Lung (tissue), 12 donors: ENCODE measurements around the gene CCNT2. TPM values are rescaled to one million over a fixed set of nuclear protein-coding genes. Genes with fewer than 3 reads are reported as not detected.
A peak's percentile ranks its signal among the peaks of the same experiment; 100 is the strongest.

Source experiments
- ATAC-seq: fragments of 200-7000 bp; cut with Tn5 transposase; one replicate; pipeline ENCODE4 v1.9.1; 2020; ENCODE audit warnings: moderate number of reproducible peaks; ENCODE audit not compliant: insufficient read depth, low FRiP score
- DNase-seq, 3 donors: peaks; one replicate each; pipeline ENCODE4 v3.0.0-alpha.2; 2013 to 2017
- H3K27ac ChIP-seq, 2 donors: one replicate each; pipeline ENCODE4 v1.5.1; 2013; ENCODE audit warnings: mild to moderate bottlenecking in 2 of 2, moderate library complexity in 2 of 2, control low read depth in 1 of 2, inconsistent platforms in 1 of 2, low read depth in 1 of 2, low read length in 1 of 2
- H3K27me3 ChIP-seq, 3 donors: one replicate each; pipeline ENCODE4 v1.5.1; 2013; ENCODE audit warnings: low read length in 2 of 3; ENCODE audit not compliant: control insufficient read depth in 3 of 3, insufficient read depth in 3 of 3
- H3K36me3 ChIP-seq, 4 donors: one replicate each; pipeline ENCODE4 v1.5.1; 2013; ENCODE audit warnings: low read length in 4 of 4, mild to moderate bottlenecking in 1 of 4, moderate library complexity in 1 of 4; ENCODE audit not compliant: control insufficient read depth in 4 of 4, insufficient read depth in 4 of 4
- H3K4me1 ChIP-seq, 5 donors: one replicate each; pipeline ENCODE4 v1.5.1; 2013; ENCODE audit warnings: low read length in 5 of 5, mild to moderate bottlenecking in 2 of 5, moderate library complexity in 1 of 5; ENCODE audit not compliant: control insufficient read depth in 5 of 5, insufficient read depth in 5 of 5
- H3K4me3 ChIP-seq: one replicate; pipeline ENCODE4 v1.5.1; 2013; ENCODE audit warnings: mild to moderate bottlenecking, control low read depth, moderate library complexity
- H3K9ac ChIP-seq, 2 donors: one replicate each; pipeline ENCODE4 v1.5.1; 2013; ENCODE audit warnings: low read length in 2 of 2, control low read depth in 1 of 2; ENCODE audit not compliant: insufficient read depth in 1 of 2
- H3K9me3 ChIP-seq, 4 donors: one replicate each; pipeline ENCODE4 v1.5.1; 2013; ENCODE audit warnings: low read length in 3 of 4, mild to moderate bottlenecking in 1 of 4, moderate library complexity in 1 of 4; ENCODE audit not compliant: control insufficient read depth in 4 of 4, insufficient read depth in 3 of 4
- CTCF ChIP-seq: IDR thresholded peaks from 2 replicates; pipeline ENCODE4 v1.5.1; 2012; ENCODE audit warnings: mild to moderate bottlenecking; ENCODE audit errors: control extremely low read depth, extremely low read depth
- WGBS, 2 donors: extraction: QIAGEN DNeasy Blood & Tissue Kit; methylation state at CpG; one replicate each; pipeline ENCODE4 v1.1.7; 2013; 5-methylcytosine and 5-hydroxymethylcytosine counted together
- polyA plus RNA-seq, 2 donors: library from polyadenylated mRNA; stranded (reverse); fragments of 200-250 nt; gene quantifications; one replicate each; pipeline ENCODE4 v1.2.1, GENCODE V29; 2013
- total RNA-seq, 2 donors: library from RNA; depleted of rRNA in 1 of 2; stranded (reverse); fragments of >200 nt in 1 of 2; gene quantifications; one replicate each; pipeline ENCODE4 v1.2.1, GENCODE V29; 2014 to 2021
- donor health status: control.
- donor health status: control.
- donor health status: Bipolar disorder and iron deficiency.
- donor health status: healthy.
- donor health status: DM: yes; HTN: yes; CAD: no.

The CCNT2 gene
- total and polyA plus RNA-seq, 4 donors, result 10.9 to 83.9 (median 24.8) TPM

GRCh38 chr2:135004005-135004746 is 85.6 kb downstream of the CCNT2 start:
- ATAC-seq (peak; percentile 90), DNase-seq (peak; percentile 78 to 81 (median 78))
- Histone ChIP-seq H3K9ac (peak overlapping the region in 1 of 2 donors; percentile 28), H3K9me3 (no peaks in the 10 kb centered on the region), H3K27me3 (peaks cover 0 to 13% (median 0%) of the 10 kb centered on the region in 3 donors), H3K27ac (no peak overlapping the region), H3K4me3 (no peak overlapping the region), H3K4me1 (peaks cover 0 to 19% (median 0%) of the 10 kb centered on the region in 5 donors), H3K36me3 (no peaks in the 10 kb centered on the region)
- peak; percentile 82 for TF ChIP-seq CTCF
- WGBS, 2 donors, result 7 to 10% methylated on average over 17 of the region's 17 CpGs

DNA sequence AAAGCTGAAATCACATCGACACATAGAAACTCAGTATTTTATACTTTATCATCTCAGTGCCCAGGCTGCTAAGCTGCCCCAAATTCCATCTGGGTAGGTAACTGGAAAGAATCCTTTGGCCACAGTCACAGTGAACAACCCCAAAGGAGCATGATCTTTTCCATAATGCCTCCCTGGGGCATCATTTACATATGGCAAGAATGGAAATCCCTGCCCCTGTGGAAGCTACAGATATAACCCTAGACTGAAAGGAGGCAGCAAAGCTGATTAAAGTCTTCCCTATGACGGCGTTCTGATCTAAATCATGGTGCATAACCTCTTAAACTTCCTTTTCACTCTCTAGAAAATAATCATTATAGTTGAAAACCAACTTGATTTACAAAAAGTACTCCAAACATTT is 87.1 kb downstream of the CCNT2 start:
- no peak for TF ChIP-seq CTCF
- no peak for ATAC-seq
- WGBS, 2 donors, result 61 to 69% methylated on average over 3 of the region's 3 CpGs

More for the DNA sequence above, 87.1 kb downstream of the CCNT2 start:
- H3K9me3 ChIP-seq, result no peaks in the 10 kb centered on the region
- no peak overlapping the region for H3K27ac ChIP-seq
- H3K9ac ChIP-seq, result no peak overlapping the region
- no peak for DNase-seq
- no peaks in the 10 kb centered on the region for H3K36me3 ChIP-seq
- peaks cover 0 to 8% (median 0%) of the 10 kb centered on the region in 5 donors for H3K4me1 ChIP-seq
- no peak overlapping the region for H3K4me3 ChIP-seq
- peaks cover 0 to 13% (median 0%) of the 10 kb centered on the region in 3 donors for H3K27me3 ChIP-seq

Other genes with a start within 250 kb of the CCNT2 start
- 10 to 100 TPM in 1 of 2 donors, 1 to 10 TPM in 1; 5.8 to 34.6 TPM for gene TMEM163, start 199.8 kb upstream of the CCNT2 start, total RNA-seq
- gene TMEM163, start 199.8 kb upstream of the CCNT2 start, polyA plus RNA-seq, result 10 to 100 TPM; 25.0 to 46.9 TPM
- under 1 TPM in 1 of 2 donors, not detected in 1; 0.12 TPM for gene ACMSD, start 80.2 kb upstream of the CCNT2 start, total RNA-seq
- under 1 TPM; 0.08 to 0.14 TPM for gene ACMSD, start 80.2 kb upstream of the CCNT2 start, polyA plus RNA-seq
- 10 to 100 TPM; 11.0 to 21.1 TPM for gene MAP3K19, start 128.6 kb downstream of the CCNT2 start, total RNA-seq
- gene MAP3K19, start 128.6 kb downstream of the CCNT2 start, polyA plus RNA-seq, result 1 to 10 TPM; 1.9 to 2.9 TPM
- 100 to 1,000 TPM in 1 of 2 donors, 10 to 100 TPM in 1; 33.1 to 107 TPM for gene RAB3GAP1, start 133.5 kb downstream of the CCNT2 start, total RNA-seq
- 10 to 100 TPM; 15.2 to 17.7 TPM for gene RAB3GAP1, start 133.5 kb downstream of the CCNT2 start, polyA plus RNA-seq